ENCODE data around the gene BCL2. TPM values are rescaled to one million over a fixed set of nuclear protein-coding genes. Genes with fewer than 3 reads are reported as not detected.

Gene BCL2
- total RNA-seq, 2 experiments from 2014 or later: 1.4 to 2.5 TPM

- H3K4me1 ChIP-seq (ENCODE audit: insufficient read depth, low read length, poor library complexity, severe bottlenecking): no peaks in the 10 kb centered on the region
- H3K9me2 ChIP-seq (ENCODE audit: insufficient read depth, low read length): no peaks in the 10 kb centered on the region
- H2AFZ ChIP-seq (ENCODE audit: low read length): no peak overlapping the region
- no peak overlapping the region for H3K4me2 ChIP-seq (ENCODE audit: low read length)
- intact Hi-C loops (cut with micrococcal nuclease; ENCODE audit: unreplicated experiment): no loop called here
- no peak overlapping the region for H3K27ac ChIP-seq (ENCODE audit: low read depth, low read length, poor library complexity, severe bottlenecking)
- H3K79me2 ChIP-seq (ENCODE audit: insufficient read depth, low read depth, low read length): no peaks in the 10 kb centered on the region
- CTCF ChIA-PET (ENCODE audit: unreplicated experiment): no interaction called here
- H3K4me3 ChIP-seq (ENCODE audit: low read depth, low read length, poor library complexity, severe bottlenecking): no peak overlapping the region
- POLR2A ChIA-PET: interaction anchor here (0.6 kb wide), 1 partner anchor 11 kb away, joined by 3 read pairs; no protein-coding TSS in a partner anchor
- BruUV-seq (replicated peaks): no TSS peak
- no peak for TF ChIP-seq EZH2phosphoT487 (IDR thresholded peaks at IDR 0.05; ENCODE audit: borderline replicate concordance, low read depth, low read length)
- TF ChIP-seq, protein P1, sequence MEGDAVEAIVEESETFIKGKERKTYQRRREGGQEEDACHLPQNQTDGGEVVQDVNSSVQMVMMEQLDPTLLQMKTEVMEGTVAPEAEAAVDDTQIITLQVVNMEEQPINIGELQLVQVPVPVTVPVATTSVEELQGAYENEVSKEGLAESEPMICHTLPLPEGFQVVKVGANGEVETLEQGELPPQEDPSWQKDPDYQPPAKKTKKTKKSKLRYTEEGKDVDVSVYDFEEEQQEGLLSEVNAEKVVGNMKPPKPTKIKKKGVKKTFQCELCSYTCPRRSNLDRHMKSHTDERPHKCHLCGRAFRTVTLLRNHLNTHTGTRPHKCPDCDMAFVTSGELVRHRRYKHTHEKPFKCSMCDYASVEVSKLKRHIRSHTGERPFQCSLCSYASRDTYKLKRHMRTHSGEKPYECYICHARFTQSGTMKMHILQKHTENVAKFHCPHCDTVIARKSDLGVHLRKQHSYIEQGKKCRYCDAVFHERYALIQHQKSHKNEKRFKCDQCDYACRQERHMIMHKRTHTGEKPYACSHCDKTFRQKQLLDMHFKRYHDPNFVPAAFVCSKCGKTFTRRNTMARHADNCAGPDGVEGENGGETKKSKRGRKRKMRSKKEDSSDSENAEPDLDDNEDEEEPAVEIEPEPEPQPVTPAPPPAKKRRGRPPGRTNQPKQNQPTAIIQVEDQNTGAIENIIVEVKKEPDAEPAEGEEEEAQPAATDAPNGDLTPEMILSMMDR (conservative IDR thresholded peaks at IDR 0.05; ENCODE audit: low read length): no peak
- no peaks in the 10 kb centered on the region for H3K9me3 ChIP-seq (ENCODE audit: low read length)
- H4K20me1 ChIP-seq (ENCODE audit: insufficient read depth, low read length): no peaks in the 10 kb centered on the region
- H3K36me3 ChIP-seq (ENCODE audit: insufficient read depth, low read length): no peaks in the 10 kb centered on the region
- DNase-seq (ENCODE audit: low spot score): no peak
Measured at GRCh38 chr18:63089041-63089440, 230.5 kb downstream of the BCL2 start.

- intact Hi-C loops (cut with micrococcal nuclease; ENCODE audit: unreplicated experiment): no loop called here
- Histone ChIP-seq H3K9me2 (ENCODE audit: insufficient read depth, low read length) (no peaks in the 10 kb centered on the region), H3K9me3 (ENCODE audit: low read length) (no peaks in the 10 kb centered on the region), H3K4me1 (ENCODE audit: insufficient read depth, low read length, poor library complexity, severe bottlenecking) (no peaks in the 10 kb centered on the region), H4K20me1 (ENCODE audit: insufficient read depth, low read length) (no peaks in the 10 kb centered on the region), H3K79me2 (ENCODE audit: insufficient read depth, low read depth, low read length) (no peaks in the 10 kb centered on the region), H3K4me2 (ENCODE audit: low read length) (no peak overlapping the region), H3K4me3 (ENCODE audit: low read depth, low read length, poor library complexity, severe bottlenecking) (no peak overlapping the region), H3K27ac (ENCODE audit: low read depth, low read length, poor library complexity, severe bottlenecking) (no peak overlapping the region), H3K36me3 (ENCODE audit: insufficient read depth, low read length) (no peaks in the 10 kb centered on the region), H2AFZ (ENCODE audit: low read length) (no peak overlapping the region)
- no peak for TF ChIP-seq EZH2phosphoT487 (IDR thresholded peaks at IDR 0.05; ENCODE audit: borderline replicate concordance, low read depth, low read length)
- TF ChIP-seq, protein P1 (conservative IDR thresholded peaks at IDR 0.05; ENCODE audit: low read length): no peak
- BruUV-seq (replicated peaks): no TSS peak
- DNase-seq (ENCODE audit: low spot score): no peak
- CTCF ChIA-PET (ENCODE audit: unreplicated experiment): no interaction called here
- POLR2A ChIA-PET: no interaction called here
Measured at GRCh38 chr18:63088262-63088661, 231.3 kb downstream of the BCL2 start.

- no peak overlapping the region for H2AFZ ChIP-seq (ENCODE audit: low read length)
- no peaks in the 10 kb centered on the region for H3K4me1 ChIP-seq (ENCODE audit: insufficient read depth, low read length, poor library complexity, severe bottlenecking)
- ChIA-PET CTCF (ENCODE audit: unreplicated experiment) (no interaction called here), POLR2A (interaction anchor here (0.6 kb wide), 1 partner anchor 696 kb away, joined by 5 read pairs; no protein-coding TSS in a partner anchor)
- no peak overlapping the region for H3K4me3 ChIP-seq (ENCODE audit: low read depth, low read length, poor library complexity, severe bottlenecking)
- intact Hi-C loops (cut with micrococcal nuclease; ENCODE audit: unreplicated experiment): no loop called here
- H3K27ac ChIP-seq (ENCODE audit: low read depth, low read length, poor library complexity, severe bottlenecking): no peak overlapping the region
- no peaks in the 10 kb centered on the region for H3K79me2 ChIP-seq (ENCODE audit: insufficient read depth, low read depth, low read length)
- no peak for DNase-seq (ENCODE audit: low spot score)
- no peak overlapping the region for H3K4me2 ChIP-seq (ENCODE audit: low read length)
- no peaks in the 10 kb centered on the region for H3K9me3 ChIP-seq (ENCODE audit: low read length)
- BruUV-seq (replicated peaks): no TSS peak
- H3K36me3 ChIP-seq (ENCODE audit: insufficient read depth, low read length): no peaks in the 10 kb centered on the region
- no peaks in the 10 kb centered on the region for H4K20me1 ChIP-seq (ENCODE audit: insufficient read depth, low read length)
- TF ChIP-seq, protein P1 (conservative IDR thresholded peaks at IDR 0.05; ENCODE audit: low read length): no peak
- TF ChIP-seq EZH2phosphoT487 (IDR thresholded peaks at IDR 0.05; ENCODE audit: borderline replicate concordance, low read depth, low read length): no peak
- H3K9me2 ChIP-seq (ENCODE audit: insufficient read depth, low read length): no peaks in the 10 kb centered on the region
Measured at GRCh38 chr18:63087421-63088230, 231.9 kb downstream of the BCL2 start.
